Dendritic cell treated with granulocyte-macrophage colony-stimulating factor and Interleukin-4, amounts not matched to agents 40 ng/mL and 50 ng/mL, for 4 days (primary cell): ENCODE results near the gene CBR1.

Source experiments
- H3K27ac Mint-ChIP-seq: one replicate; pipeline ENCODE4 v1.8.0; 2022; ENCODE audit warnings: mild to moderate bottlenecking, mixed read lengths
- H3K27me3 Mint-ChIP-seq: one replicate; pipeline ENCODE4 v1.8.0; 2022; ENCODE audit warnings: mild to moderate bottlenecking, mixed read lengths
- H3K36me3 Mint-ChIP-seq: one replicate; pipeline ENCODE4 v1.8.0; 2022; ENCODE audit warnings: low read depth, mixed read lengths
- H3K4me1 Mint-ChIP-seq: one replicate; pipeline ENCODE4 v1.8.0; 2022; ENCODE audit warnings: low read depth, mixed read lengths
- H3K4me3 Mint-ChIP-seq: one replicate; pipeline ENCODE4 v1.8.0; 2022; ENCODE audit warnings: mild to moderate bottlenecking, moderate library complexity, mixed read lengths
- H3K9me3 Mint-ChIP-seq: one replicate; pipeline ENCODE4 v1.8.0; 2022; ENCODE audit warnings: mixed read lengths
- intact Hi-C: fragments of 100-400 bp; cut with micrococcal nuclease; formaldehyde crosslinking; loops from one replicate; pipeline ENCODE4 v1.15.0; 2022

CBR1 gene

GRCh38 chr21:36100971-36101641, 31.3 kb downstream of the CBR1 start:
- Mint-ChIP-seq H3K4me1 (peaks cover 17% of the 10 kb centered on the region), H3K36me3 (no peaks in the 10 kb centered on the region), H3K4me3 (no peak overlapping the region), H3K9me3 (no peaks in the 10 kb centered on the region), H3K27me3 (peaks cover 20% of the 10 kb centered on the region), H3K27ac (no peak overlapping the region)
- intact Hi-C loops, result no loop called here

- no peak overlapping the region for H3K27ac Mint-ChIP-seq
- no peaks in the 10 kb centered on the region for H3K36me3 Mint-ChIP-seq
- H3K9me3 Mint-ChIP-seq, result no peaks in the 10 kb centered on the region
- H3K4me3 Mint-ChIP-seq, result no peak overlapping the region
- intact Hi-C loops, result no loop called here
- peaks cover 17% of the 10 kb centered on the region for H3K4me1 Mint-ChIP-seq
- H3K27me3 Mint-ChIP-seq, result peaks cover 27% of the 10 kb centered on the region
Observed at GRCh38 chr21:36103434-36103833, 33.6 kb downstream of the CBR1 start.

DNA sequence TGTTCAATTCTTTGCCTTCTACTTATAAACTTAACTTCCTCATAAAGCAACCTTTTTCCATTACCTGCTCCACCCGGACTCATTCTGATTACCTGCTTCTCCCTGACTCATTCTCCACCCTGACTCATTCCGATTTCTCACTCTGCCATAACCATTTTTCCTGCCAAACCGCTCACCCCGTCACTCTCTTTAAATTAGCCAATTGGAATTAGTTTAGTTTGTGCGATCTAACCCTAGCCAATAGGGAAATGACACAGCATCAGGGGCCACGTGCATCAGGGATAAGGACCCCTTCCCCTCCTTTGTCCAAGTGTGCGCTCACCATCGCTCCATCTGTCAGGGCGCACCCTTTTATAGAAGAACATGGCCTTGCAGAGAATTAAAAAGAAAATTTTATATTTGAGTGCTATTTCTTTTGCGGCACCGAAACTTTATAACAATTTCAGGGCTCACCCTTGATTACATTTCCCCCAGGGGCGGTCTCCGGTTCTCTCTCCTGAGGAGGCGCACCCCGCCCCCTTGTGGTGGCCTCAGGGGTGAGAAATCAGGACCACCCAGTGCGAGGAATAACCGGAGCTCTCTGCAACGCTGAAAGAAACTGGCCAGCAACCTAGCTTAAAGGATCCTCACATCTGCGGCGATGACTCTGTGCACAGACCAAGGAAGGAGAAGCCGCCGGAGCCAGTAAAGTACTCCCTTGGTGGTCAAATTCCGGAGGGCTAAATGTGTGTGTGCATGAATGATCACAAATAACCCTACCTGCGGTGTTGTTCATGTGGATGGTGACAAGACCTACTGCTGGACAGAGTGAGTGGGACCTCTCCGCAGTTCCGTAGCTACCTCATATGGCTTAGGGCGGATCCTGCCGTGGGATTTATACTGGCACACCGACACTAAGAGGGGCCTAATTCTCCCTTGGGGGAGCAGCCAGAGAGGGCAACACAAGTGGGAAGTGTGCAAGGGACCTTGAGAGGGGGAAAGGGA, 34.8 kb downstream of the CBR1 start:
- peaks cover 17% of the 10 kb centered on the region for H3K4me1 Mint-ChIP-seq
- H3K27ac Mint-ChIP-seq, result no peak overlapping the region
- peaks cover 27% of the 10 kb centered on the region for H3K27me3 Mint-ChIP-seq
- no peaks in the 10 kb centered on the region for H3K9me3 Mint-ChIP-seq
- H3K4me3 Mint-ChIP-seq, result peak overlapping the region; percentile 54
- no peaks in the 10 kb centered on the region for H3K36me3 Mint-ChIP-seq
- intact Hi-C loops, result no loop called here

- no peak overlapping the region for H3K4me3 Mint-ChIP-seq
- H3K27me3 Mint-ChIP-seq, result peaks cover 27% of the 10 kb centered on the region
- peaks cover 17% of the 10 kb centered on the region for H3K4me1 Mint-ChIP-seq
- no peak overlapping the region for H3K27ac Mint-ChIP-seq
- H3K9me3 Mint-ChIP-seq, result no peaks in the 10 kb centered on the region
- intact Hi-C loops, result no loop called here
- no peaks in the 10 kb centered on the region for H3K36me3 Mint-ChIP-seq
Observed at GRCh38 chr21:36105327-36105842, 35.6 kb downstream of the CBR1 start.

DNA sequence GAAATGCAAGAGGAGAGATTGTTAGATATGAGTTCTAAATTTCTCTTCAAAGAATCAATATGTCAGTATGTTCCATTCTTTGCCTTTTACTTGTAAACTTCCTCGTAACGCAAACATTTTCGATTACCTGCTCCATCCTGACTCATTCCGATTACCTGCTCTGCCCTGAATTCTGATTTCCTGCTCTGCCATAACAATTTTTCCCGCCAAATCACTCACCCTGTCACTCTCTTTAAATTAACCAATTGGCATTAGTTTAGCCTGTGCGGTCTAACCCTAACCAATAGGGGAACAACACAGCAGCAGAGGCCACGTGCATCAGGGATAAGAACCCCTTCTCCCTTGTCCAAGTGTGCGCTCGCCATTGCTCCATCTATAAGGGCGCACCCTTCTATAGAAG, 40.0 kb downstream of the CBR1 start:
- H3K4me1 Mint-ChIP-seq, result peaks cover 27% of the 10 kb centered on the region
- H3K9me3 Mint-ChIP-seq, result no peaks in the 10 kb centered on the region
- no peak overlapping the region for H3K4me3 Mint-ChIP-seq
- intact Hi-C loops, result loop anchor here (5.0 kb wide), 3 partner anchors 33 to 68 kb away; partner anchors contain the start of gene SETD4
- H3K36me3 Mint-ChIP-seq, result no peaks in the 10 kb centered on the region
- H3K27ac Mint-ChIP-seq, result no peak overlapping the region
- H3K27me3 Mint-ChIP-seq, result peaks cover 21% of the 10 kb centered on the region

DNA sequence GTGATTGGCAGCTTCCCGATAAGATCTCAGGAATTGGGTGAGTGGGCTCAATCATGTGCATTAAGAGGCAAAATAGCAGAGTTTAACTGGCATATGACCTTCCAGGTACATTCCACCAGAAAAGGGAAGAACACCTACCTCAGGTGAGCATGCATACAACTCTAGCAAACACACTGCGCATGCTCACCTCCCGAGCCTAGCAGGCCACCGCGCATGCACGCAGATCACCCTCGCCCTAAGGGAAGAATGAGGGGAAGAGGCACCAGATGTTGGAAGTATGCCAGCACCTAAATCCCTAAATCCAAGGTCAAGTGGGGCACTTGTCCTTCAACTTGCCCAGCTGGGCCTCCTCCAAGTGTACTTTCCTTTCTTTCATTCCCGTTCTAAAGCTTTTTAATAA, 41.4 kb downstream of the CBR1 start:
- H3K27me3 Mint-ChIP-seq, result peaks cover 7% of the 10 kb centered on the region
- H3K27ac Mint-ChIP-seq, result no peak overlapping the region
- peaks cover 19% of the 10 kb centered on the region for H3K4me1 Mint-ChIP-seq
- H3K4me3 Mint-ChIP-seq, result no peak overlapping the region
- no peaks in the 10 kb centered on the region for H3K9me3 Mint-ChIP-seq
- H3K36me3 Mint-ChIP-seq, result no peaks in the 10 kb centered on the region
- intact Hi-C loops, result loop anchor here (5.0 kb wide), 3 partner anchors 34 to 69 kb away; partner anchors contain the start of gene SETD4

GRCh38 chr21:36113647-36114428, 44.0 kb downstream of the CBR1 start:
- Mint-ChIP-seq H3K36me3 (no peaks in the 10 kb centered on the region), H3K9me3 (no peaks in the 10 kb centered on the region), H3K4me3 (no peak overlapping the region), H3K4me1 (peaks cover 19% of the 10 kb centered on the region), H3K27me3 (peaks cover 2% of the 10 kb centered on the region), H3K27ac (peak overlapping the region; percentile 29)
- intact Hi-C loops, result loop anchor here (5.0 kb wide), 3 partner anchors 37 to 72 kb away; partner anchors contain the start of gene SETD4

GRCh38 chr21:36115138-36115730, 45.4 kb downstream of the CBR1 start:
- Mint-ChIP-seq H3K36me3 (no peaks in the 10 kb centered on the region), H3K4me1 (peaks cover 19% of the 10 kb centered on the region), H3K27me3 (peaks cover 2% of the 10 kb centered on the region), H3K4me3 (no peak overlapping the region), H3K9me3 (no peaks in the 10 kb centered on the region), H3K27ac (no peak overlapping the region)
- intact Hi-C loops, result no loop called here

DNA sequence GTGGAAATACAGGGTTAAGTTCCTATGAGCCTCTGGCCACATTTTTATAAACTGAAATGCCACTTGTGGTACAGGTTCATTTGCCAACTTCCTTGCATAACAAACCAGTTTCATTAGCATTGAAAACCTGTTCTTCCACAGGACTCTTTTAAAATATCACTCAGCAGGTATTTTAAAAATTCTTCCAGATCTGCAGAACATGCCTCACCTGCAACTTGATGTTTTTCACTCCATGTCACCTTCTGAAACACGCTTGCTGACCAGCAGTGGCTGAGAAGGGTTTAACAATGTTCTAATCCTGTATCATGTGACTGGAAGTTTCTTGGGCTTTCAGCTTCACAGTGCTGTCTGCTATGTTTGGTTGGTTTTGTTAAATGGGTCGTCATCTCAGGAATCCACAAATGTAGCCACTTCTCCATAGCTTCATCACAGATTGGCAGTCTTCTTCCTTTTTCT, 47.5 kb downstream of the CBR1 start:
- Mint-ChIP-seq H3K36me3 (no peaks in the 10 kb centered on the region), H3K9me3 (no peaks in the 10 kb centered on the region), H3K4me1 (peaks cover 18% of the 10 kb centered on the region), H3K27me3 (peaks cover under 1% of the 10 kb centered on the region), H3K27ac (peak overlapping the region; percentile 39), H3K4me3 (no peak overlapping the region)
- intact Hi-C loops, result no loop called here

GRCh38 chr21:36120304-36120888, 50.6 kb downstream of the CBR1 start:
- H3K27me3 Mint-ChIP-seq, result no peaks in the 10 kb centered on the region
- intact Hi-C loops, result no loop called here
- H3K4me3 Mint-ChIP-seq, result no peak overlapping the region
- H3K9me3 Mint-ChIP-seq, result no peaks in the 10 kb centered on the region
- no peak overlapping the region for H3K27ac Mint-ChIP-seq
- H3K4me1 Mint-ChIP-seq, result no peaks in the 10 kb centered on the region
- no peaks in the 10 kb centered on the region for H3K36me3 Mint-ChIP-seq
